ENCODE data around the gene FARS2. TPM values are rescaled to one million over a fixed set of nuclear protein-coding genes. Genes with fewer than 3 reads are reported as not detected.
"Not testable (repeated sequence)": the region's sequence is repeated elsewhere in the genome, so short reads cannot be mapped to it uniquely, and the experiment has no call there.

Gene FARS2
- total RNA-seq, 2 experiments from 2014 or later: 13.8 to 14.3 TPM

DNA sequence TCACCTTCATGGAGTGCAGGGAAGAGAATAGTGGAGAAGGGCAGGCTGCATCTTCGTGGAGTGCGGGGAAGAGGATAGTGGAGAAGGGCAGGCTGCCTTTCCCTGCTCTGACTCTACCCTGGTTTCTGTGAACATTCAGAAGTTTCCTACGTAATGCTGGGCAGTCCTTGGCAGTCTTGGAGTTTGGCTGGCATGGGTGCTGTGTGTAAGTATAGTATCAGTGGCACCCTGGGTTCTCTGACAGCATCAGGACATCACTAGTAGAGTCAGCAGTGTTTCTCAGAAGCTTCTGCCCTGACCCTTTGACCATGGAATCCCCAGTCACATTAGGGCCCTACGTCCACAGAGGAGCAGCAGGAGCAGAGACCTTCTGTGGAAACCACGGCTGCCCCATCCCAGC, 392.5 kb downstream of the FARS2 start:
- H3K4me1 ChIP-seq (ENCODE audit: insufficient read depth, low read length, poor library complexity, severe bottlenecking): no peaks in the 10 kb centered on the region
- CTCF ChIA-PET (ENCODE audit: unreplicated experiment): no interaction called here
- no peaks in the 10 kb centered on the region for H3K9me2 ChIP-seq (ENCODE audit: insufficient read depth, low read length)
- DNase-seq (ENCODE audit: low spot score): no peak
- no peak overlapping the region for H3K27ac ChIP-seq (ENCODE audit: low read depth, low read length, poor library complexity, severe bottlenecking)
- H3K9me3 ChIP-seq (ENCODE audit: low read length): no peaks in the 10 kb centered on the region
- intact Hi-C loops (cut with micrococcal nuclease; ENCODE audit: unreplicated experiment): no loop called here
- TF ChIP-seq EZH2phosphoT487 (IDR thresholded peaks at IDR 0.05; ENCODE audit: borderline replicate concordance, low read depth, low read length) (no peak), CTCF (conservative IDR thresholded peaks at IDR 0.05; ENCODE audit: low read length) (no peak)
- H3K79me2 ChIP-seq (ENCODE audit: insufficient read depth, low read depth, low read length): no peaks in the 10 kb centered on the region
- POLR2A ChIA-PET: interaction anchor here (0.5 kb wide), 1 partner anchor 455 kb away, joined by 3 read pairs; no protein-coding TSS in a partner anchor
- BruUV-seq (replicated peaks): no TSS peak
- no peak overlapping the region for H2AFZ ChIP-seq (ENCODE audit: low read length)
- no peaks in the 10 kb centered on the region for H4K20me1 ChIP-seq (ENCODE audit: insufficient read depth, low read length)
- no peaks in the 10 kb centered on the region for H3K36me3 ChIP-seq (ENCODE audit: insufficient read depth, low read length)
- H3K4me2 ChIP-seq (ENCODE audit: low read length): no peak overlapping the region
- no peak overlapping the region for H3K4me3 ChIP-seq (ENCODE audit: low read depth, low read length, poor library complexity, severe bottlenecking)

- Histone ChIP-seq H3K79me2 (ENCODE audit: insufficient read depth, low read depth, low read length) (no peaks in the 10 kb centered on the region), H3K4me2 (ENCODE audit: low read length) (no peak overlapping the region), H3K9me2 (ENCODE audit: insufficient read depth, low read length) (no peaks in the 10 kb centered on the region), H3K9me3 (ENCODE audit: low read length) (no peaks in the 10 kb centered on the region), H4K20me1 (ENCODE audit: insufficient read depth, low read length) (no peaks in the 10 kb centered on the region), H3K4me3 (ENCODE audit: low read depth, low read length, poor library complexity, severe bottlenecking) (no peak overlapping the region), H3K27ac (ENCODE audit: low read depth, low read length, poor library complexity, severe bottlenecking) (no peak overlapping the region), H3K4me1 (ENCODE audit: insufficient read depth, low read length, poor library complexity, severe bottlenecking) (no peaks in the 10 kb centered on the region), H2AFZ (ENCODE audit: low read length) (no peak overlapping the region), H3K36me3 (ENCODE audit: insufficient read depth, low read length) (no peaks in the 10 kb centered on the region)
- TF ChIP-seq CTCF (conservative IDR thresholded peaks at IDR 0.05; ENCODE audit: low read length): no peak
- no peak for TF ChIP-seq EZH2phosphoT487 (IDR thresholded peaks at IDR 0.05; ENCODE audit: borderline replicate concordance, low read depth, low read length)
- intact Hi-C loops (cut with micrococcal nuclease; ENCODE audit: unreplicated experiment): no loop called here
- no TSS peak for BruUV-seq (replicated peaks)
- POLR2A ChIA-PET: no interaction called here
- CTCF ChIA-PET (ENCODE audit: unreplicated experiment): no interaction called here
- no peak for DNase-seq (ENCODE audit: low spot score)
Observed at GRCh38 chr6:5656226-5656625, 394.9 kb downstream of the FARS2 start.

DNA sequence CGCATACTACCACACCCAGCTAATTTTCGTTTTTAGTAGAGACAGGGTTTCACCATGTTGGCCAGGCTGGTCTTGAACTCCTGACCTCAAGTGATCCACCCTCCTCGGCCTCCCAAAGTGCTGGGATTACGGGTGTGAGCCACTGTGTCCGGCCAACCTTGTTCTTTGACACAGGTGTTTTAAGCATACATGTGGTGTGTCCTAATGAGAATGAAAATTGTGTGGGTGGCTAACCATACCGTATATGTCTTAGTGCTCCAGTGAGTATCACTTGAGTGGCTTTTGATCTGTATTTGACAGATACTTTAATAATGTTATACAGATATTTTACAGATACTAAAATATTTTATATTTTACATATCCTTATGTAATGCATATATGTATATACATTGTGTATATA, 395.4 kb downstream of the FARS2 start:
- H4K20me1 ChIP-seq (ENCODE audit: insufficient read depth, low read length); H3K27ac ChIP-seq (ENCODE audit: low read depth, low read length, poor library complexity, severe bottlenecking); BruUV-seq (replicated peaks); H2AFZ ChIP-seq (ENCODE audit: low read length); H3K79me2 ChIP-seq (ENCODE audit: insufficient read depth, low read depth, low read length); H3K4me2 ChIP-seq (ENCODE audit: low read length); H3K9me3 ChIP-seq (ENCODE audit: low read length); intact Hi-C loops (cut with micrococcal nuclease; ENCODE audit: unreplicated experiment); H3K9me2 ChIP-seq (ENCODE audit: insufficient read depth, low read length); DNase-seq (ENCODE audit: low spot score); H3K36me3 ChIP-seq (ENCODE audit: insufficient read depth, low read length); H3K4me3 ChIP-seq (ENCODE audit: low read depth, low read length, poor library complexity, severe bottlenecking); H3K4me1 ChIP-seq (ENCODE audit: insufficient read depth, low read length, poor library complexity, severe bottlenecking); CTCF ChIA-PET (ENCODE audit: unreplicated experiment): not testable (repeated sequence)
- POLR2A ChIA-PET: interaction anchor here (0.6 kb wide), 1 partner anchor 923 kb away, joined by 3 read pairs; no protein-coding TSS in a partner anchor
